SH-SY5Y (cell line): ENCODE data around the gene GPC5.

Source experiments
- GATA2 ChIP-seq: IDR thresholded peaks from 2 replicates; pipeline ENCODE4 v1.6.1; 2011; ENCODE audit warnings: mild to moderate bottlenecking, low read depth, low read length
- GATA3 ChIP-seq: IDR thresholded peaks from 2 replicates; pipeline ENCODE4 v1.6.1; 2011; ENCODE audit warnings: low read depth, mild to moderate bottlenecking, low read length, moderate library complexity

DNA sequence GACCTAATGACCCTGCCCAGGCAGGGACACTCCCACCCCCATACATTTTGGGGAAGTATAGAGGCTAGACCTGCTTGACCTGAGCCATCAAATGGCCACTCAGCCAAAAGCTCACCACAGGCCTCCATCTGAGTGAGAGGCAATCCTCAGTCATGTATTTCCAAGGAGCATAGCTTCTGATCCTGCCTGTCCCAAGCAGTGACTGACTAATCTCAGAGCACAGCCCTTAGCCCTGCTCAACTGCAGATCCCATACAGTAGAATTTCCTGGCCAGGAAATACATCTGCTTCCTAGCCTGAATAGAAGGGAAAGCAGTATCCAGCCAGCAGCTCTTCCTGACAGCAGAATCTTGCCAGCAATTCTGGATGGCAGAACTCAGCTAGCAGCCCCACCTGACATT lies 947.6 kb downstream of the GPC5 start:
- TF ChIP-seq GATA3, result no peak
- no peak for TF ChIP-seq GATA2
